ENCODE results near the gene FALEC.

DNA sequence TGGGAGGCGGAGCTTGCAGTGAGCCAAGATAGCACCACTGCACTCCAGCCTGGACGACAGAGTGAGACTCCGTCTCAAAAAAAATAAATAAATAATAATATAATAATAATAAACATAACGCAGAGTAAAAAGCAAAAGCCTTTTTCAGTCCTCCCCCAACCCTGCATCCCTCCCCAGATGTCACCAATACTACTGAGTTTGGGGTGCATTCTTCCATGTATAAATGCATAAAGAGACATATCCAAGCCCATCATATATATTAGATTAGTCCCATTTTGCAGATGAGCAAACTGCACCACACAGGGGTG is 32.7 kb downstream of the FALEC start:
- TF ChIP-seq CTCF (IDR thresholded peaks at IDR 0.05; ENCODE audit: poor library complexity, severe bottlenecking) (no peak), POLR2AphosphoS5 (IDR thresholded peaks at IDR 0.05) (no peak), REST (IDR thresholded peaks at IDR 0.05; ENCODE audit: borderline replicate concordance) (no peak), EZH2 (IDR thresholded peaks at IDR 0.05; ENCODE audit: borderline replicate concordance, insufficient read depth, low read length, poor library complexity, severe bottlenecking) (no peak), TAF1 (IDR thresholded peaks at IDR 0.05; ENCODE audit: low read depth) (no peak), SMC3 (conservative IDR thresholded peaks at IDR 0.05; ENCODE audit: poor library complexity) (no peak), RAD21 (conservative IDR thresholded peaks at IDR 0.05) (no peak), EP300 (conservative IDR thresholded peaks at IDR 0.05; ENCODE audit: poor library complexity, severe bottlenecking) (no peak), MXI1 (conservative IDR thresholded peaks at IDR 0.05; ENCODE audit: poor library complexity, severe bottlenecking) (no peak)
